ENCODE data around the gene CCDC88C.
"Not testable (repeated sequence)": the region's sequence is repeated elsewhere in the genome, so short reads cannot be mapped to it uniquely, and the experiment has no call there.

The CCDC88C gene

GRCh38 chr14:91284791-91285548 lies 132.7 kb downstream of the CCDC88C start:
- no peak for DNase-seq

DNA sequence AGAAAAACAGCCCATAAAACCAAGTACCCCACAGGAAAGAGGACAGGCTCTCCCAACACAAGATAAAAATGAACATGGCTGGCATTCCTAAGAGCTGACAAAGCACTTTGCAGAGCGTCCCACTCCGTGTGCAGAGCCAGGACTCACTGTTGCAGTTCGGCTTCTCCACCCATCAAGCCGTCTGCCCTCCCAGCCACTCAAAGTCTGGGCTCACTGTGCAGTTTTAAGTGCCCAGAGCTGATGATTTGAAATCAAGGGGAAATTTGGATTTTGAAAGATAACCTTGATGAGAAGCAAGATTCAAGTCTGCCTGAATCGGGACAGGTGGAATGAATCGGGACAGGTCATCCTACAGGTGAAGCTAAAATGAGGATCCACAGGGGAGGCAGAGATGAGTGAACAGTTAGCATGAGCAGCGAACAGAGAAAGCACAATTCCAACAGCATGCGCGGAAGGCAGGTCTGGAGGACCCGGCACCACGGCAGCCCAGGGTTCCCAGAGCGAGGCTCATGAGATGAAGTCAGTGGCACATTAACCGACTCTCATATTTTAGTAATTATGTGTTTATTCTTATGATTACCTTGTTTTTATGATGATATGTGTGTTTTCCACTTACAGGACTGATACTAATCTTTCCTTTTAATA lies 133.4 kb downstream of the CCDC88C start:
- no peak for DNase-seq

GRCh38 chr14:91283666-91284065 lies 134.0 kb downstream of the CCDC88C start:
- no peak for DNase-seq

GRCh38 chr14:91282954-91283645 lies 134.5 kb downstream of the CCDC88C start:
- DNase-seq, result no peak

DNA sequence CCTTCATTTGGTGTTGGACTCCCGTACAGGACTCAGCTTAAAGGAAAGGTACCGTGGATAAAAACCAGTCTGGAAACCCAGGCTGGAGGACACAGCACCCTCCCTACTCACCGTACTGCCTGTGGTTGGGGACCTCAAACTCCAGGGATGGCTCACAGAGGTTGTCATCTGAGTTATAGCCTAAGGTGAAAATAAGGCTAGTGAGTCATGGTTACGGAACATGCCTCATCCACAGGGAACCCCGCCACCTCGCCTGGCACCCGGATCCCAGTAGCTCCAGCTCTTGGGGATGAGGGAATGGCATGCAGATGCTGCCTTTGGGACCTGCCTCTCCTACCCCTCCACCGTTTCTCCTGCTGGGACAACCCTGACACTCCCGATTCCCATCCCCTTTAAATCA lies 136.3 kb downstream of the CCDC88C start:
- DNase-seq, result no peak

GRCh38 chr14:91280129-91280528 lies 137.5 kb downstream of the CCDC88C start:
- no peak for DNase-seq

GRCh38 chr14:91279354-91279753 lies 138.3 kb downstream of the CCDC88C start:
- no peak for DNase-seq

- DNase-seq, result no peak
These were observed 139.3 kb downstream of the CCDC88C start for GRCh38 chr14:91278383-91278715.

- no peak for DNase-seq
These were observed 139.9 kb downstream of the CCDC88C start for GRCh38 chr14:91277546-91278382.

GRCh38 chr14:91274796-91275195 lies 142.8 kb downstream of the CCDC88C start:
- DNase-seq, result no peak

GRCh38 chr14:91273885-91274273 lies 143.7 kb downstream of the CCDC88C start:
- no peak for DNase-seq

GRCh38 chr14:91273273-91273884 lies 144.2 kb downstream of the CCDC88C start:
- DNase-seq, result no peak

- DNase-seq, result no peak
These were observed 145.0 kb downstream of the CCDC88C start for GRCh38 chr14:91272341-91273272.

DNA sequence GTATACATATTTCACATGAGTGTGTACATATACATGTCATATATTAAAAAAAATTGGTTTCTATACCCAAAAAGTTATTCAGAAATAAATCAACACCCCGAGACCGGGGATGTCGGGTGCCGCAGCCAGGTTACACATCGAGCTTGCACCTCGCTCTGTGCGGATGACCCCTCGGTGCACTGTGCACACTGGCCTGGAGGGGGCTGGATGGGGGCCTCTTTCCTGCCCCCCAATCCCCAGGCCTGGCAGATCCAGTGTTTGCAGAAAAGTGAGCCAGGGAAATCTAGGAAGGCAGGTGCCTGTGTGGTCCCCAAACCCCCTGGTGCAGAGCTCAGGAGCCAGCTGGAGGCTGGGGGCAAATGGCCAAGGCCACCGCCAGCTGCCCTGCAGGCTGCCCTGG lies 146.0 kb downstream of the CCDC88C start:
- no peak for DNase-seq

DNA sequence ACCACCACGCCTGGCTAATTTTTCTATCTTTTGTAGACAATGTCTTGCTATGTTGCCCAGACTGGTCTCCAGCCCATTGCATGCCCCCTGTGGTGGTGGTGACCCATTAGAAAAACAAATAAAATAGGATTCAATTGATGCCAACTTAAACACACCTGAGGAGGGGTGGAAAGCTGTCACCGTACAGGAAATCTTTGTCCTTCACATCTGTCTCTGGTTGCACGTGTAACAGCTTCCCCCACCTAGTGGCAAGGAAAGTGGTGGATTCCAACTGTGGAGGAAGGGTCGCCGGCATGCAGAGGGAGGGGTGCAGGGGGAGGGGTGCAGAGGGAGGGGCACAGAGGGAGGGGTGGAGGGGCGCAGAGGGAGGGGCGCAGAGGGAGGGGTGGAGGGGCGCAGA lies 147.0 kb downstream of the CCDC88C start:
- DNase-seq, result no peak

GRCh38 chr14:91270188-91270587 lies 147.4 kb downstream of the CCDC88C start:
- DNase-seq, result no peak

DNA sequence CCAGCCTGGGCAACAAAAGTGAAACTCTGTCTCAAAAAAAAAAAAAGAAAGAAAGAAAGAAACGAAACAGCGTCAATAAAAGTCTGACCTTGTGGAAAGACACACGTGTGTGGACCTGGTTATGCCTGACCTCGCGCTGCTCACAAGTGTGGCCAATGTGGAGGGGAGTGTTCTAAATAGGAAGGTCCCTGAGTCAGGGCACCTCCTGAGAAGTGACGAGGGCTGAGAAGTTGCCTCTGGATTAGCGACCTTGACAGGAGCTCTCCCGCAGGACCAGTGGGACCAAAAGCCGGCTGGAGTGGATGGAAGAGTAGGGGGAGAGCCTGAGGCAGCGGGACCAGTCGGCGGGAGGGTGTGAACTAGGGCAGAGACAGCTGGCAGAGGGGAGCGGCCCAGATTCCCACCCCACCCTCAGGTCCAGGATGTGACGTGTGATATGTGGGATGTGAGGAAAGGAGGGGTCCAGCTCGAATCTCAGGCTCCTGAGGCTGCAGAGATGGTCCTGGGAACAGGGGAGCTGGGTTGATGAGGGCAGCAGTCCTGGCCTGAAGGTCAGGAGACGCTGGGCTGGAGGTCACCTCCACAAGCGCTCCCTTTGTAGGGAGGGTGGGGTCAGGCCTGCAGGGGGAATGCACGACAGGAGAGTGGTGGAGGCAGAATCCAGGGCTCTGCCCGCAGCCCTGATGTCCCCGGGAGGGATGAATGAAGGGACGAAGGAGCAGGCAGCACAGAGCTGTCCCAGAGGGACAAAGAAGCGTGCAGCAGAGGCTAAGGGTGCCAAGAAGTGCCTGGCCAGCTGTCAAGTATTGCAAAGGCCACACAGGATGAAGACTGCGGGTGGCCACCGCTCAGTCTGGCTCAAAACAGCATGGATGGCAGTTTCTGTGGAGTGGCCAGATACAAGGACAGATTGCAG lies 148.3 kb downstream of the CCDC88C start:
- DNase-seq, result no peak

DNA sequence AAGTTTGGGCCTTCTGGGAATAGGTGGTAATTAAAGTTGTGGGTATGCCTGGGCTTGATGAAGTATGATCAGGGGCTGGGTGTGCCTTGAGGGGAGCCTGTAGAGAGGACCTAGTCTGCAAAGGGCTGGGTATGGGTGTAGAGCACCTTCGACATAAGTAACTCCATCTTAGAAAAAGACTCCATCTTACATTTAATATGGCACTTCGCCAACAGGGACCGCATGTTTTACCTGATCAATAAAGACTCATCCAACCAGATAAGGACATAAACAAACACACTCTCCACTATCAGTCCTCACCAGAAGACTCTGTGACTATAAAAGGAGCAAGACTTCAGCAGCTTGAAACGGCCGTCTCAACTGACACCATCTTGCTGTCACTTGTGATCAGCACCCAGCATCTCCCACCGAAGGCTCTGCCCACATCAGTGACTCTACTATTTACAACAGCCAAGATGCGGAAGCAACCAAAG lies 149.6 kb downstream of the CCDC88C start:
- no peak for DNase-seq

GRCh38 chr14:91266276-91266675 lies 151.3 kb downstream of the CCDC88C start:
- DNase-seq, result not testable (repeated sequence)

DNA sequence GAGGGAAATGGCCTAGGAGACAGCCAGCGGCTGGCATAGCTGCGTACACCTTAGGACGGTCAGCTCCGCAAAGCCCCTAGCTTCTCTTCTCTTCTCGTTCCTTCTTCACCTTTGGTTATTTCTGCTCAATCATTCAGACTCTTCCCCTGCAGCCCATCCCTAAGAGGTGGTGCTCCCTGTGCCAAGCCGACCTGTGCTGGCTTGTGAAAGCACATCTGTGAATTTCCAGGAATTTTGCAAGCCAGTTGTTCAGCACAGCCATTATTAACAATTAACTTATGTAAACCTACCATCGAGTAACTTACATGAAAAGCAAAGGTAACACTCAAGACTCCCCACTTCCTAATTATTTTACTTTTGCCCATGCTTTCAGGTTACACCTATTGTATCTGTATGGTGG lies 152.2 kb downstream of the CCDC88C start:
- DNase-seq, result no peak

All from CD4-positive, alpha-beta T cell treated with Interleukin-17A for 1 hour (primary cell).